HFFc6 (cell line): ENCODE results near the gene PRIMA1. TPM values are rescaled to one million over a fixed set of nuclear protein-coding genes. Genes with fewer than 3 reads are reported as not detected.

ENCODE experiments used
- DNase-seq: peaks from one replicate; pipeline ENCODE4 v3.0.0-alpha.2; 2018
- H3K27ac Mint-ChIP-seq: 2 replicates; pipeline ENCODE4 v1.8.0; 2020; ENCODE audit warnings: mild to moderate bottlenecking, mixed read lengths
- H3K27me3 Mint-ChIP-seq: 2 replicates; pipeline ENCODE4 v1.8.0; 2021; ENCODE audit warnings: mild to moderate bottlenecking, moderate library complexity, mixed read lengths; ENCODE audit not compliant: insufficient read depth
- H3K36me3 Mint-ChIP-seq: 2 replicates; pipeline ENCODE4 v1.8.0; 2021; ENCODE audit warnings: low read depth, mixed read lengths
- H3K4me1 Mint-ChIP-seq: 2 replicates; pipeline ENCODE4 v1.8.0; 2020; ENCODE audit warnings: low read depth, mixed read lengths
- H3K4me3 Mint-ChIP-seq: 2 replicates; pipeline ENCODE4 v1.8.0; 2020; ENCODE audit warnings: mild to moderate bottlenecking, moderate library complexity, mixed read lengths
- H3K9me3 Mint-ChIP-seq: 2 replicates; pipeline ENCODE4 v1.8.0; 2020; ENCODE audit warnings: mild to moderate bottlenecking, mixed read lengths
- CTCF ChIP-seq: fragments of 200-600 bp; sonication (generic); IDR thresholded peaks from 2 replicates; pipeline ENCODE4 v1.5.0; 2021; ENCODE audit warnings: antibody characterized with exemption, mild to moderate bottlenecking
- total RNA-seq, 6 experiments: library from RNA; stranded (reverse); fragmentation: NEBNext Ultra II Directional; extraction: Animal tissue kit (Norgen Biotek cat#: 25700); gene quantifications; 2 replicates in 1 of 6; 3 replicates in 5 of 6; pipeline ENCODE4 v1.2.3, GENCODE V29; 2021

PRIMA1 gene
- total RNA-seq, 6 experiments from 2014 or later = not detected

GRCh38 chr14:93765970-93766369 is 22.3 kb downstream of the PRIMA1 start:
- H3K4me1 Mint-ChIP-seq = no peaks in the 10 kb centered on the region
- no peak overlapping the region for H3K4me3 Mint-ChIP-seq
- H3K36me3 Mint-ChIP-seq = no peaks in the 10 kb centered on the region; the same call in 1 of the 2 replicates
- no peak overlapping the region for H3K27ac Mint-ChIP-seq
- H3K9me3 Mint-ChIP-seq = peaks cover 61% of the 10 kb centered on the region
- no peak for DNase-seq
- H3K27me3 Mint-ChIP-seq = peaks cover 6% of the 10 kb centered on the region
- TF ChIP-seq CTCF = no peak

- Mint-ChIP-seq H3K36me3 (no peaks in the 10 kb centered on the region; the same call in 1 of the 2 replicates), H3K4me3 (no peak overlapping the region), H3K4me1 (no peaks in the 10 kb centered on the region), H3K27ac (no peak overlapping the region), H3K27me3 (peaks cover 6% of the 10 kb centered on the region), H3K9me3 (peaks cover 60% of the 10 kb centered on the region)
- DNase-seq = no peak
- TF ChIP-seq CTCF = no peak
Observed at GRCh38 chr14:93765155-93765554, 23.1 kb downstream of the PRIMA1 start.

GRCh38 chr14:93764211-93764659 is 24.1 kb downstream of the PRIMA1 start:
- Mint-ChIP-seq H3K9me3 (peaks cover 59% of the 10 kb centered on the region), H3K27ac (no peak overlapping the region), H3K27me3 (peaks cover 6% of the 10 kb centered on the region), H3K36me3 (no peaks in the 10 kb centered on the region; the same call in 1 of the 2 replicates), H3K4me1 (no peaks in the 10 kb centered on the region), H3K4me3 (no peak overlapping the region)
- peak; percentile 25 for DNase-seq
- no peak for TF ChIP-seq CTCF

- DNase-seq = no peak
- Mint-ChIP-seq H3K36me3 (no peaks in the 10 kb centered on the region; the same call in 1 of the 2 replicates), H3K27me3 (peaks cover 4% of the 10 kb centered on the region), H3K9me3 (peaks cover 71% of the 10 kb centered on the region), H3K4me3 (no peak overlapping the region), H3K4me1 (no peaks in the 10 kb centered on the region), H3K27ac (no peak overlapping the region)
- no peak for TF ChIP-seq CTCF
Observed at GRCh38 chr14:93759719-93760307, 28.5 kb downstream of the PRIMA1 start.

GRCh38 chr14:93757206-93757605 is 31.1 kb downstream of the PRIMA1 start:
- no peak for TF ChIP-seq CTCF
- Mint-ChIP-seq H3K4me1 (no peaks in the 10 kb centered on the region), H3K27me3 (peaks cover 2% of the 10 kb centered on the region), H3K36me3 (no peaks in the 10 kb centered on the region), H3K9me3 (peaks cover 47% of the 10 kb centered on the region), H3K27ac (no peak overlapping the region), H3K4me3 (no peak overlapping the region)
- DNase-seq = no peak
